GM18507 (cell line): ENCODE results near the gene LGALS7B.

Experiments
- DNase-seq: peaks from one replicate; pipeline ENCODE4 v3.0.0; 2011; ENCODE audit warnings: low read depth; ENCODE audit not compliant: insufficient read length; ENCODE audit errors: extremely low spot score
- FAIRE-seq: peaks from 2 replicates; lab custom pipeline; 2011; peaks lifted over from hg19 to GRCh38; lab: Jason Lieb, UNC

Gene LGALS7B

DNA sequence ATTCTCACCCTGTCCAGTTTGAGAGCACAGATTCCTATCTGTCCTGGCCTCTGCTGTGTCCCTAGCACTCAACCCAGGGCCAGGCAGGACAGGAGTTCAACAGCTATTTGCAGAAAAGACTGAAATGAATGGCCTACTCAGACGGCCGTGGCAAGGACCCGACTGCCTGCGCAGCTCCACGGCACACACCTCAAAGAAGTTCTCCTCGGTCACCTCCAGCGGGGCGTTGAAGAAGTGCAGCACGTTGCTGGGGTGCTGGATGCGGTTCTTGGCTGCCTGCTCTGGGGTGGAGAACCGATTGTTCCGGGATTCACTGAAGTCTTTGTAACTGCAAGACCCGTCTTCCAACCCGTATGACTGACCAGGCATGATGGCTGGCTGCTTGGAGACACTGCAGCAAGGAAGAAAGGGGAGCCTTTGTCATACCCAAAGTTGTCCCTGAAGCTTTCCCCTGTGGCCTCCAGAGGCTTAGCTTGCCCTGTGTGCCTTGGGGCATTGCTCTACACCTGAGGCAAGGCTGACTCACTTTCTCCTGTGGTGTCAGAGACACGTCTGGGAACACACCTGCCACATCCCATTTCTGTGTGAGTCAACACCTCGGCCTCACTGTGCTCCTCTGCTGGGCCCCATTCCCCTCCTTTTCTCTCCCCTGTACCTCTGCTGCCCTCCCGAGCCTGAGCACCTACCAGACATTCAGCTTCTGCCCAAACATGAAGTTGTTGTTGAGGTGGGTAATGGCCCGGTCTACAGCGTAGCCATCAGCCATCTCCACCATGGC lies 49.4 kb downstream of the LGALS7B start:
- no peak for DNase-seq
- no peak for FAIRE-seq

DNA sequence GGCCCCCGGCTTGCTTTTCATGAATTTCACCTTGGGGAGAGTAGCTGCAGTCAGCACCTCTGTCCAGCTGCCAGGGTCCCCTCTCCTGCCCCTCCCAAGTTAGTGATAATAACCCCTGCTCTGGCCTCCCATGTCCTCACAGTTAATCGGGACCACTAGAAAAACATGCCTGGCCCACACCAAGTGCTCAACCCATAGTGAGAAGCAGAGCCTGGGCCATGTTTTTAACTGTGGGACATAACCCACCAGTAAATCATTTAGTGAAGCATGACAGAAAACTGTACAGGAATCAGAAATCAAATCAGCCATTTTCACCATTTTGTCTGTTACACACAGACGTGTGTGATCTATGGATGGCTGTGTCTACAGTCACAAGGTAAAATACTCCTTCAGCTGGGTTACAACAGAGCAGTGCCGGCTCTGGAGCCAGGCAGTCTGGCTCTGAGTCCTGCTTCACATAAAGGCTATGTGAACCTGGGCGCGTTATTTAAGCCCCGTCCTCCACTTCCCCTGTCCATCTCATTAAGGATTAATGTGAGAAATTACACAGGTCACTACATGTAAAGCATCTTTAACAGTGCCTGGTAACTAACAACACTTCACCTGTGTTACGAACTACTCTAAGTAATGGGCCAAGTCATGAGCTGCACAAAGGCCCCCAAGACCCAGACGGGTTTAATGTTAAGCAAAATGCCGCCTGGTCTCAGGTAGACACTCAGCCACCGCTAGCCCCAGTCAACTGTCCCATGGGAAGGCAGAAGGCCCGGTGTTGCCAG lies 50.2 kb downstream of the LGALS7B start:
- FAIRE-seq (no peak), DNase-seq (no peak)

DNA sequence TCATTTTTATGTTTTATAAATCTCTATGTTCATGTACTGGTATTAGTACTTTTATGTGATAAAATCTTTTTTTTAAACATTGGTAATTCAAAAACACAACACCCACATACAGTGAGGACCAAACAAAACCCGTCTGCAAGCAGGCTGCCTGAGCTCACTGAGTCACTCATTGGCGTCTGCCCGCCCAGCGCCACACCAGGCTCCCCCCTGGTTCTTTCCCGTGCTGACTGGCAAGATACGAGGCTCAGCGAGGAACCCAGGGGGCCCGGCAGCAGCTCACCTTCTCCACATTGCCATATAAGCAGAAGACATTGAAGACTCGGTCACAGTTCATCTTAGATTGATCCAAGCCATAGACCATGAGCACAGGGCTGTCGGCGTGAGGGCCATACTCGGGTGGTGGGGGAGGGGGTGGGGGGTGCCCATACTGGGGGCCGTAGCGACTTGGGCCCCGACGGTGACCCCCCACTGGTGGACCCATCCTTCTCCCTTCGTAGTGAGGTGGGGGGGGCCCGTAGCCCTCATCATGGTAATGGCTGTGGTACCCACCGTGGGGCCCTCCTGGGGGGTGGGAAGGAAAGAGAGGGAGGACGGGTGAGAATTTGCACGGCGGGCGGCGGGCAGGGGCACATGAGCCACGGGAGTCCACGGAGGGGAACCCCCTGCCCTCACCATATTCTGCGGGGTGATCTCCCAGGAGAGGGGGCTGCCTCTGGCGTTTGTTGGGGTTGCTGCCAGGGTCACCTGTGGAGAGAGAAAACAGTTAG lies 51.0 kb downstream of the LGALS7B start:
- DNase-seq: no peak
- FAIRE-seq: no peak

GRCh38 chr19:38840583-38840968 lies 51.6 kb downstream of the LGALS7B start:
- FAIRE-seq (no peak), DNase-seq (no peak)
